ENCODE data around the gene CACHD1. TPM values are rescaled to one million over a fixed set of nuclear protein-coding genes. Genes with fewer than 3 reads are reported as not detected.

CACHD1 gene
- total RNA-seq, 1 donor from 2014 or later, result 32.0 TPM

DNA sequence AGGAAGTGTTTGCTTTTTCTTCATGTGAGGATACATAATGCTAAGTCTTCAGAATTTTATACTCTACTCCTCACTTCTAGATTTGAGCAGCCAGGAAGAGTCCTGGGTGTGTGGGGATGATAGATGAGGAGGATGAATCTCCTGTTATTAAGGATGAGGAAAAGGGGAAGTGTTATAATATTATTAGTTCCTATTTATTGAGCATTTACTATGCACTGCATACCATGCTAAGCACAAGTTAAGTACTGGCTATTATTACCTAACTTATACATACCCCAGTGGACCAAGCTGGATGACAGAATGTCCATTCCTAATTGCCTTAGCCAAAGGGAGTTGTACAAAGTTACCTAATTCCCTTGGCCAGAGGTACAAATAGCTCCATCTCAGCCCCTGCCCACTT, 19.8 kb downstream of the CACHD1 start:
- Histone ChIP-seq H3K9me3 (no peaks in the 10 kb centered on the region), H3K27me3 (ENCODE audit: low read depth) (no peaks in the 10 kb centered on the region), H3K4me1 (peaks cover 3% of the 10 kb centered on the region), H3K36me3 (no peaks in the 10 kb centered on the region), H3K27ac (no peak overlapping the region), H3K4me3 (no peak overlapping the region)
- intact Hi-C loops (cut with DNase I), result no loop called here
- no peak for DNase-seq
- TF ChIP-seq, protein P1, sequence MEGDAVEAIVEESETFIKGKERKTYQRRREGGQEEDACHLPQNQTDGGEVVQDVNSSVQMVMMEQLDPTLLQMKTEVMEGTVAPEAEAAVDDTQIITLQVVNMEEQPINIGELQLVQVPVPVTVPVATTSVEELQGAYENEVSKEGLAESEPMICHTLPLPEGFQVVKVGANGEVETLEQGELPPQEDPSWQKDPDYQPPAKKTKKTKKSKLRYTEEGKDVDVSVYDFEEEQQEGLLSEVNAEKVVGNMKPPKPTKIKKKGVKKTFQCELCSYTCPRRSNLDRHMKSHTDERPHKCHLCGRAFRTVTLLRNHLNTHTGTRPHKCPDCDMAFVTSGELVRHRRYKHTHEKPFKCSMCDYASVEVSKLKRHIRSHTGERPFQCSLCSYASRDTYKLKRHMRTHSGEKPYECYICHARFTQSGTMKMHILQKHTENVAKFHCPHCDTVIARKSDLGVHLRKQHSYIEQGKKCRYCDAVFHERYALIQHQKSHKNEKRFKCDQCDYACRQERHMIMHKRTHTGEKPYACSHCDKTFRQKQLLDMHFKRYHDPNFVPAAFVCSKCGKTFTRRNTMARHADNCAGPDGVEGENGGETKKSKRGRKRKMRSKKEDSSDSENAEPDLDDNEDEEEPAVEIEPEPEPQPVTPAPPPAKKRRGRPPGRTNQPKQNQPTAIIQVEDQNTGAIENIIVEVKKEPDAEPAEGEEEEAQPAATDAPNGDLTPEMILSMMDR (IDR thresholded peaks at IDR 0.05), result no peak
- no peak for ATAC-seq

DNA sequence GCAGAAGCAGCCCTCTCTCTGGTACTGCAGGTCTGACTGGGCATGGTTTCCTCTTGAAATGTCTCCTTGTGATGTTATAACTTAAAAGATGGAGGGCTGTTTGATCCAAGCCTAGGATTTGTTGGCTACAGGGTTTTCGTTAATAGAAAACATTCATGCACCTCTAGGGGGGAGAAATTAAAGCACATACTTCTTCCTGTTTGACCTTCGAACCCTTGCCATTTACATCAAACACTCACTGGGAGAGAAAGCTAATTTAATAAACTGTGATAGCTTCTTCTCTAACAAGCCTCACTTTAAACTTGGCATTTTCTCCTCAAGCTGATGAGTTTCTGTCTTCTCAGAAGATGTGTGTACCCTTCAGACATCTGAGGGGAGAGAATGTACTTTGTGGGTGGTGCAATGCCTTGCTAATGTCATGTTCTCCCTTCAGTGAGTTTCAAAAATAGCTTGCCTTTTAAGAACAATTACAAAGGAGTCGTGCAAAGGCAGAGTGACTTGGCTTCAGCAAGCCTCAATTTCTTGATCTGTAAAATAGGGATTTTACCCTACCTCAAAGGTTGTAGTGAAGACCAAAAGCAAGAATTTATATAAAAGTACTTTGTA, 20.4 kb downstream of the CACHD1 start:
- Histone ChIP-seq H3K27ac (no peak overlapping the region), H3K27me3 (ENCODE audit: low read depth) (no peaks in the 10 kb centered on the region), H3K36me3 (no peaks in the 10 kb centered on the region), H3K4me3 (no peak overlapping the region), H3K9me3 (no peaks in the 10 kb centered on the region), H3K4me1 (peaks cover 3% of the 10 kb centered on the region)
- ATAC-seq (no peak), DNase-seq (no peak)
- TF ChIP-seq, protein P1 (IDR thresholded peaks at IDR 0.05), result no peak
- intact Hi-C loops (cut with DNase I), result no loop called here

DNA sequence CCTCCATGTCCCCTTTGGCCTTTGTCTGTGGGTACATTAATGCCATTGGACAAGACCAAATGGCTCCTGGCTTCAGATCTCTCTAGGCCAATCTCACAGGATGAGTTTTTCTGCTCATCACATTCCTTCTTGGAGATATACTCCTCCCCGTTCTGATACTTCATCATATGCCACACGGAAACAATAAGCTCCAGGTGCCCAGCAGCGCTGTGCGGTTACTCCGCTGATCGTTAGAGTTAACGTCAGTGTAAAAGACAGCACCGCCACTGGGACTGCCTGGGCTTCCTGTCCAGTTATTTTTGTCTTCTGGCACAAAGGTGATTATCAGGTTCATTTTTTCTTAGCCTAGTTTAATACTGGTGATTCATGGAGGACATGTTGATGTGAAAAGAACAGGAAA, 22.5 kb downstream of the CACHD1 start:
- H3K4me3 ChIP-seq, result no peak overlapping the region
- intact Hi-C loops (cut with DNase I), result no loop called here
- TF ChIP-seq, protein P1 (IDR thresholded peaks at IDR 0.05), result no peak
- ATAC-seq, result no peak
- H3K4me1 ChIP-seq, result peaks cover 3% of the 10 kb centered on the region
- no peaks in the 10 kb centered on the region for H3K27me3 ChIP-seq (ENCODE audit: low read depth)
- no peaks in the 10 kb centered on the region for H3K9me3 ChIP-seq
- DNase-seq, result no peak
- no peak overlapping the region for H3K27ac ChIP-seq
- no peaks in the 10 kb centered on the region for H3K36me3 ChIP-seq

DNA sequence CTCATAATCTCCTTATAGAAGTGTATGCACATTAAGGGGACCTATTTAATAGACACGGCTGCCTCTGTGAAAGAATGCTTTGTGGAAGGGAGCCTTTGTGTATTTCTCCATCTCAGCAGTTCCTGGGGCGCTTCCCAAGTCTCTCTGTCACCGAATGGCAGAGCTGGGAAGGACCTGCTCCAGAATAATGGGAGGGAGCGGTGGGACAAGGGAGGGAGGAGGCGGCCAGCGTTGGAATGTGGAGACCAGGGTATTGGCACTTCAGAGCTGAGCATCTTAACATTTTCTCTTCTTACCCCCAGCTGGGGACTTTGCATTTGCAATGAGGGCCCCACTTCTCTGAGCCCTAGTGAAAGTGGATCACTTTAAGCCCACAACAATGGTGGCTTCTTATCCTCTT, 23.9 kb downstream of the CACHD1 start:
- TF ChIP-seq, protein P1 (IDR thresholded peaks at IDR 0.05), result no peak
- intact Hi-C loops (cut with DNase I), result no loop called here
- no peaks in the 10 kb centered on the region for H3K9me3 ChIP-seq
- no peaks in the 10 kb centered on the region for H3K36me3 ChIP-seq
- no peak for ATAC-seq
- H3K4me1 ChIP-seq, result peaks cover 3% of the 10 kb centered on the region
- no peak overlapping the region for H3K27ac ChIP-seq
- no peak for DNase-seq
- H3K27me3 ChIP-seq (ENCODE audit: low read depth), result no peaks in the 10 kb centered on the region
- no peak overlapping the region for H3K4me3 ChIP-seq

DNA sequence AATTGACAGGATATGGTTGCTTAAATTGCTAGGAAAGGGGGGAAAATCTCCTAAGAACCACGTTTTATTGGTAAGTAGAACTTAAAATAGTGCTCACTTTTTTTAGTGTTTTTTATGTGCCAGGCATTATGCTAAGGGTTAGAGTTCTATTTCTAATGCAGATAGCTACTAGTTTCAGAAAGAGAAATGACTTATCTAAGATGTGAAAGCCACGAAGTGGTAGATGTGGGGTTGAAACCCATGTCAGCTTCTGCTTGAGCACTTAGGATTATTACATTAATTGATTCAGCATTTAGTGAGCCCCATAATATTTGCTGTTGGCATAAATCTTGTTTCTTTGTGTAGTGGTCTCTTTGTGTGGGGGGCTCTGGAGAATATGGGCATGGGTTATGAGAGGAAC, 24.7 kb downstream of the CACHD1 start:
- no peak for ATAC-seq
- intact Hi-C loops (cut with DNase I), result no loop called here
- no peaks in the 10 kb centered on the region for H3K9me3 ChIP-seq

More for the DNA sequence above, 24.7 kb downstream of the CACHD1 start:
- no peaks in the 10 kb centered on the region for H3K27me3 ChIP-seq (ENCODE audit: low read depth)
- no peak overlapping the region for H3K27ac ChIP-seq
- H3K4me1 ChIP-seq, result peaks cover 3% of the 10 kb centered on the region
- TF ChIP-seq, protein P1 (IDR thresholded peaks at IDR 0.05), result no peak
- no peak for DNase-seq
- H3K4me3 ChIP-seq, result no peak overlapping the region
- H3K36me3 ChIP-seq, result no peaks in the 10 kb centered on the region
